PFSK-1 (cell line): ENCODE data around the gene ASCL3.

Experiments
- POLR2AphosphoS5 ChIP-seq: IDR thresholded peaks from 2 replicates; pipeline ENCODE4 v1.6.1; 2012; ENCODE audit warnings: low read depth, mild to moderate bottlenecking, control low read depth, low read length, moderate library complexity
- REST ChIP-seq, 2 experiments: IDR thresholded peaks; 2 replicates each; pipeline versions ENCODE4 v1.6.1 to v1.8.0; 2011 to 2012; ENCODE audit warnings: low read depth in 2 of 2, low read length in 2 of 2, control low read depth in 1 of 2, inconsistent platforms in 1 of 2, mild to moderate bottlenecking in 1 of 2, moderate library complexity in 1 of 2; ENCODE audit not compliant: insufficient read depth in 1 of 2
- SIN3A ChIP-seq: IDR thresholded peaks from 2 replicates; pipeline ENCODE4 v1.6.1; 2012; ENCODE audit warnings: mild to moderate bottlenecking, low read length, moderate library complexity, borderline replicate concordance; ENCODE audit not compliant: insufficient read depth
- TAF1 ChIP-seq: IDR thresholded peaks from 2 replicates; pipeline ENCODE4 v1.6.1; 2012; ENCODE audit warnings: low read length, control low read depth, borderline replicate concordance; ENCODE audit not compliant: insufficient read depth

GRCh38 chr11:8937659-8938058 is 5.2 kb downstream of the ASCL3 start:
- no peak for TF ChIP-seq TAF1
- TF ChIP-seq SIN3A: no peak
- TF ChIP-seq POLR2AphosphoS5: no peak
- no peak for TF ChIP-seq REST (IDR thresholded peaks at IDR 0.05; ENCODE audit: insufficient read depth in 1 of 2, low read depth in 2 of 2, low read length in 2 of 2)
